ENCODE measurements around the gene UST.

DNA sequence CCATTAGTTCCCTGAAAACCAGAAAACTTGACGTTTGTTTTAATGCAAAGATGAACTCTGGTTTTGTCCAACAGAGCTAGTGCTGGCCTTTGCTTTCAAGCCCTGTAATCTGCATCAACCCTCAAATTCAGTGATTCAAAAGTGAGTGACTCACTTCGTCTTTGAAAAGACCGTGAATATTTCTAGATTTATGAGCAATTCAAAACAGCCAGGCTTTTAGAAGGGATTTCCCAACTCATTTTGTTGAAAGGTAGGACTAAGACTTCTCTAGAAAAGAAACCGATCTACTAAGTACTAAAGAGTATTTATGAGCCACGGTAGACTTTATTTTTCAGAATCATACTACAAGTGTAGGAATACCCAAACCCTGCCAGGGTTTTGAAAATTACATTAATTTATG, 121.5 kb downstream of the UST start:
- TF ChIP-seq, protein P1, sequence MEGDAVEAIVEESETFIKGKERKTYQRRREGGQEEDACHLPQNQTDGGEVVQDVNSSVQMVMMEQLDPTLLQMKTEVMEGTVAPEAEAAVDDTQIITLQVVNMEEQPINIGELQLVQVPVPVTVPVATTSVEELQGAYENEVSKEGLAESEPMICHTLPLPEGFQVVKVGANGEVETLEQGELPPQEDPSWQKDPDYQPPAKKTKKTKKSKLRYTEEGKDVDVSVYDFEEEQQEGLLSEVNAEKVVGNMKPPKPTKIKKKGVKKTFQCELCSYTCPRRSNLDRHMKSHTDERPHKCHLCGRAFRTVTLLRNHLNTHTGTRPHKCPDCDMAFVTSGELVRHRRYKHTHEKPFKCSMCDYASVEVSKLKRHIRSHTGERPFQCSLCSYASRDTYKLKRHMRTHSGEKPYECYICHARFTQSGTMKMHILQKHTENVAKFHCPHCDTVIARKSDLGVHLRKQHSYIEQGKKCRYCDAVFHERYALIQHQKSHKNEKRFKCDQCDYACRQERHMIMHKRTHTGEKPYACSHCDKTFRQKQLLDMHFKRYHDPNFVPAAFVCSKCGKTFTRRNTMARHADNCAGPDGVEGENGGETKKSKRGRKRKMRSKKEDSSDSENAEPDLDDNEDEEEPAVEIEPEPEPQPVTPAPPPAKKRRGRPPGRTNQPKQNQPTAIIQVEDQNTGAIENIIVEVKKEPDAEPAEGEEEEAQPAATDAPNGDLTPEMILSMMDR (conservative IDR thresholded peaks at IDR 0.05; ENCODE audit: low read length) = no peak
- TF ChIP-seq EZH2phosphoT487 (IDR thresholded peaks at IDR 0.05; ENCODE audit: borderline replicate concordance, low read depth, low read length) = no peak

All from OCI-LY7 (cell line).